WTC11 (cell line): ENCODE data around the gene HDLBP. TPM values are rescaled to one million over a fixed set of nuclear protein-coding genes. Genes with fewer than 3 reads are reported as not detected.

ENCODE experiments used
- ATAC-seq: fragments of 200-7000 bp; cut with Tn5 transposase; 2 replicates; pipeline ENCODE4 v1.10.0; 2021; ENCODE audit warnings: mild to moderate bottlenecking, moderate library complexity
- CTCF ChIA-PET: fragments of 300-600 bp; sonication (Branson Sonifier 250); formaldehyde crosslinking; loops from one replicate; lab custom pipeline; 2021; ENCODE audit warnings: antibody characterized with exemption; lab: Charles Lee
- POLR2A ChIA-PET: fragments of 350-600 bp; sonication (Branson Sonifier 250); formaldehyde crosslinking; loops from one replicate; lab custom pipeline; 2021; ENCODE audit warnings: antibody characterized with exemption; lab: Charles Lee
- DNase-seq: peaks from one replicate; pipeline ENCODE4 v3.0.0; 2021; ENCODE audit warnings: low spot score
- H3K27ac Mint-ChIP-seq: 2 replicates; pipeline ENCODE4 v1.8.0; 2021; ENCODE audit warnings: mixed read lengths
- H3K27me3 Mint-ChIP-seq: 2 replicates; pipeline ENCODE4 v1.8.0; 2021; ENCODE audit warnings: low read depth, mild to moderate bottlenecking, moderate library complexity, mixed read lengths
- H3K36me3 Mint-ChIP-seq: 2 replicates; pipeline ENCODE4 v1.8.0; 2021; ENCODE audit warnings: mixed read lengths
- H3K4me1 Mint-ChIP-seq: 2 replicates; pipeline ENCODE4 v1.8.0; 2022; ENCODE audit warnings: mixed read lengths
- H3K4me3 Mint-ChIP-seq: 2 replicates; pipeline ENCODE4 v1.8.0; 2021; ENCODE audit warnings: mild to moderate bottlenecking, moderate library complexity, mixed read lengths
- H3K9me3 Mint-ChIP-seq: 2 replicates; pipeline ENCODE4 v1.8.0; 2021; ENCODE audit warnings: mixed read lengths
- AFF4 ChIP-seq: sonication (generic); formaldehyde crosslinking; IDR thresholded peaks from 2 replicates; pipeline ENCODE4 v1.8.1; 2023; ENCODE audit warnings: mild to moderate bottlenecking, missing genetic modification reagents, borderline replicate concordance
- ATF1 ChIP-seq: sonication (generic); formaldehyde crosslinking; IDR thresholded peaks from 2 replicates; pipeline ENCODE4 v1.8.1; 2023; ENCODE audit warnings: mild to moderate bottlenecking, moderate library complexity, missing genetic modification reagents
- ELF4 ChIP-seq: sonication (generic); formaldehyde crosslinking; IDR thresholded peaks from 2 replicates; pipeline ENCODE4 v1.8.1; 2022; ENCODE audit warnings: low read depth, mild to moderate bottlenecking, moderate library complexity, missing genetic modification reagents
- FOXJ3 ChIP-seq: sonication (generic); formaldehyde crosslinking; IDR thresholded peaks from 2 replicates; pipeline ENCODE4 v1.9.0; 2021; ENCODE audit warnings: missing genetic modification reagents, mild to moderate bottlenecking, borderline replicate concordance
- HMGA2 ChIP-seq: fragments of 250-450 bp; sonication (Bioruptor Pico); IDR thresholded peaks from 2 replicates; pipeline ENCODE4 v1.4.0; 2021; ENCODE audit warnings: mild to moderate bottlenecking, moderate library complexity
- HMGXB4 ChIP-seq: sonication (generic); formaldehyde crosslinking; IDR thresholded peaks from 2 replicates; pipeline ENCODE4 v1.8.1; 2023; ENCODE audit warnings: mild to moderate bottlenecking, moderate library complexity, missing genetic modification reagents
- MXD4 ChIP-seq: fragments of 250-450 bp; sonication (Bioruptor Pico); IDR thresholded peaks from 2 replicates; pipeline ENCODE4 v1.8.0; 2021; ENCODE audit warnings: mild to moderate bottlenecking, moderate library complexity, borderline replicate concordance
- NFYB ChIP-seq: sonication (generic); formaldehyde crosslinking; conservative IDR thresholded peaks from 2 replicates; pipeline ENCODE4 v1.8.0; 2022; ENCODE audit warnings: low read depth, missing genetic modification reagents
- NR2C2 ChIP-seq: sonication (generic); formaldehyde crosslinking; IDR thresholded peaks from 2 replicates; pipeline ENCODE4 v1.8.0; 2022; ENCODE audit warnings: mild to moderate bottlenecking, missing genetic modification reagents
- RORB ChIP-seq: fragments of 250-450 bp; sonication (Bioruptor Pico); IDR thresholded peaks from 2 replicates; pipeline ENCODE4 v1.9.0; 2021; ENCODE audit warnings: mild to moderate bottlenecking
- SMAD3 ChIP-seq: sonication (generic); formaldehyde crosslinking; IDR thresholded peaks from 2 replicates; pipeline ENCODE4 v1.8.0; 2022; ENCODE audit warnings: missing genetic modification reagents, mild to moderate bottlenecking, borderline replicate concordance
- SMAD4 ChIP-seq: sonication (generic); formaldehyde crosslinking; IDR thresholded peaks from 2 replicates; pipeline ENCODE4 v1.8.0; 2022; ENCODE audit warnings: mild to moderate bottlenecking, missing genetic modification reagents
- STAT6 ChIP-seq: sonication (generic); formaldehyde crosslinking; conservative IDR thresholded peaks from 2 replicates; pipeline ENCODE4 v1.8.1; 2023; ENCODE audit warnings: mild to moderate bottlenecking, low read depth, missing genetic modification reagents, moderate library complexity
- USF1 ChIP-seq: sonication (generic); formaldehyde crosslinking; IDR thresholded peaks from 2 replicates; pipeline ENCODE4 v1.8.0; 2022; ENCODE audit warnings: mild to moderate bottlenecking, missing genetic modification reagents
- ZMAT4 ChIP-seq: fragments of 250-450 bp; sonication (Bioruptor Pico); IDR thresholded peaks from 2 replicates; pipeline ENCODE4 v1.9.0; 2021; ENCODE audit warnings: mild to moderate bottlenecking
- ZNF281 ChIP-seq: sonication (generic); formaldehyde crosslinking; IDR thresholded peaks from 2 replicates; pipeline ENCODE4 v1.8.0; 2023; ENCODE audit warnings: mild to moderate bottlenecking, missing genetic modification reagents
- ZSCAN18 ChIP-seq: fragments of 250-450 bp; sonication (Bioruptor Pico); IDR thresholded peaks from 2 replicates; pipeline ENCODE4 v2.1.2; 2022; ENCODE audit warnings: mild to moderate bottlenecking, moderate library complexity
- total RNA-seq: library from RNA; stranded (reverse); gene quantifications from 3 replicates; pipeline ENCODE4 v1.2.3, GENCODE V29; 2021

The HDLBP gene
- total RNA-seq, 1 experiment from 2014 or later, result 368 TPM

- TF ChIP-seq HMGXB4 (CRISPR knock-in tag) (no peak), USF1 (no peak), RORB (CRISPR knock-in tag) (no peak), SMAD3 (CRISPR knock-in tag) (no peak), SMAD4 (no peak), ELF4 (no peak), AFF4 (CRISPR knock-in tag) (no peak), ZMAT4 (CRISPR knock-in tag) (no peak), HMGA2 (CRISPR knock-in tag) (no peak)
These were observed 67.2 kb downstream of the HDLBP start (continued) for GRCh38 chr2:241248289-241248688.

- ChIA-PET POLR2A (no interaction called here), CTCF (no interaction called here)
- Mint-ChIP-seq H3K27ac (no peak overlapping the region), H3K36me3 (peaks cover 92% of the 10 kb centered on the region), H3K27me3 (no peaks in the 10 kb centered on the region), H3K4me3 (no peak overlapping the region), H3K4me1 (no peaks in the 10 kb centered on the region), H3K9me3 (no peaks in the 10 kb centered on the region)
- DNase-seq, result no peak
- TF ChIP-seq ATF1 (CRISPR knock-in tag) (no peak), NR2C2 (no peak), ZSCAN18 (CRISPR knock-in tag) (no peak), STAT6 (CRISPR knock-in tag) (no peak), RORB (CRISPR knock-in tag) (no peak), ZNF281 (CRISPR knock-in tag) (no peak), HMGXB4 (CRISPR knock-in tag) (no peak), MXD4 (CRISPR knock-in tag) (no peak), FOXJ3 (CRISPR knock-in tag) (no peak), NFYB (no peak)
- ATAC-seq, result no peak
These were observed 71.1 kb downstream of the HDLBP start for GRCh38 chr2:241244368-241244767.
